Measurements from ENCODE around the gene TMEM14B. TPM values are rescaled to one million over a fixed set of nuclear protein-coding genes. Genes with fewer than 3 reads are reported as not detected.

Gene TMEM14B
- total RNA-seq, 1 donor from 2014 or later, result 61.0 TPM

- Histone ChIP-seq H3K9me3 (no peaks in the 10 kb centered on the region), H3K4me3 (no peak overlapping the region), H3K4me1 (no peaks in the 10 kb centered on the region), H3K27ac (no peak overlapping the region), H3K36me3 (no peaks in the 10 kb centered on the region), H3K27me3 (ENCODE audit: low read depth) (no peaks in the 10 kb centered on the region)
- DNase-seq (no peak), ATAC-seq (peak; percentile 27 to 65)
- no peak for TF ChIP-seq CTCF (IDR thresholded peaks at IDR 0.05)
- intact Hi-C loops (cut with DNase I), result no loop called here
These were observed 53.2 kb downstream of the TMEM14B start for GRCh38 chr6:10800810-10801209.

- Histone ChIP-seq H3K4me1 (no peaks in the 10 kb centered on the region), H3K36me3 (no peaks in the 10 kb centered on the region), H3K9me3 (no peaks in the 10 kb centered on the region), H3K27ac (no peak overlapping the region), H3K4me3 (no peak overlapping the region), H3K27me3 (ENCODE audit: low read depth) (no peaks in the 10 kb centered on the region)
- peak; percentile 56 for DNase-seq
- intact Hi-C loops (cut with DNase I), result no loop called here
- peak; percentile 90 to 95 for ATAC-seq
- TF ChIP-seq CTCF (IDR thresholded peaks at IDR 0.05), result peak; percentile 98
These were observed 53.7 kb downstream of the TMEM14B start for GRCh38 chr6:10801224-10801848.

Other genes starting within 250 kb of the TMEM14B start
- 32.2 TPM for gene GCNT2, start 226.5 kb upstream of the TMEM14B start, total RNA-seq
- 1.3 TPM for gene C6orf52, start 53.2 kb upstream of the TMEM14B start, total RNA-seq
- 9.5 TPM for gene PAK1IP1, start 52.8 kb upstream of the TMEM14B start, total RNA-seq
- gene TMEM14C, start 24.7 kb upstream of the TMEM14B start, total RNA-seq, result 81.9 TPM
- gene MAK, start 90.7 kb downstream of the TMEM14B start, total RNA-seq, result 1.3 TPM
- not detected for gene GCM2, start 134.2 kb downstream of the TMEM14B start, total RNA-seq
- 1.0 TPM for gene SYCP2L, start 139.2 kb downstream of the TMEM14B start, total RNA-seq